Progenitor cell of endocrine pancreas (in vitro differentiated cells): ENCODE data around the gene ATP5F1D. TPM values are rescaled to one million over a fixed set of nuclear protein-coding genes. Genes with fewer than 3 reads are reported as not detected.

Experiments used
- DNase-seq: peaks from one replicate; pipeline ENCODE4 v3.0.0; 2021; ENCODE audit warnings: low spot score; ENCODE audit not compliant: unreplicated experiment
- H3K27ac Mint-ChIP-seq: 2 replicates; pipeline ENCODE4 v1.8.0; 2021; ENCODE audit warnings: mild to moderate bottlenecking, moderate library complexity, mixed read lengths
- H3K27me3 Mint-ChIP-seq: 2 replicates; pipeline ENCODE4 v1.8.0; 2021; ENCODE audit warnings: mixed read lengths
- H3K36me3 Mint-ChIP-seq: 2 replicates; pipeline ENCODE4 v1.8.0; 2022; ENCODE audit warnings: mixed read lengths; ENCODE audit not compliant: insufficient read depth
- H3K4me1 Mint-ChIP-seq: 2 replicates; pipeline ENCODE4 v1.8.0; 2021; ENCODE audit warnings: low read depth, mixed read lengths
- H3K4me3 Mint-ChIP-seq: 2 replicates; pipeline ENCODE4 v1.8.0; 2021; ENCODE audit warnings: low read depth, mild to moderate bottlenecking, moderate library complexity, mixed read lengths
- H3K9me3 Mint-ChIP-seq: 2 replicates; pipeline ENCODE4 v1.8.0; 2021; ENCODE audit warnings: low read depth, mixed read lengths
- total RNA-seq: library from RNA; stranded (reverse); gene quantifications from 2 replicates; pipeline ENCODE4 v1.2.1, GENCODE V29; 2021
- TF ChIP-seq, protein P1 (sequence below): fragments of 200-600 bp; sonication (generic); IDR thresholded peaks from one replicate; pipeline ENCODE4 v1.5.0; 2021; ENCODE audit warnings: antibody characterized with exemption, mild to moderate bottlenecking; ENCODE audit not compliant: unreplicated experiment

The ATP5F1D gene
- total RNA-seq, 1 donor from 2014 or later, result 107 TPM

DNA sequence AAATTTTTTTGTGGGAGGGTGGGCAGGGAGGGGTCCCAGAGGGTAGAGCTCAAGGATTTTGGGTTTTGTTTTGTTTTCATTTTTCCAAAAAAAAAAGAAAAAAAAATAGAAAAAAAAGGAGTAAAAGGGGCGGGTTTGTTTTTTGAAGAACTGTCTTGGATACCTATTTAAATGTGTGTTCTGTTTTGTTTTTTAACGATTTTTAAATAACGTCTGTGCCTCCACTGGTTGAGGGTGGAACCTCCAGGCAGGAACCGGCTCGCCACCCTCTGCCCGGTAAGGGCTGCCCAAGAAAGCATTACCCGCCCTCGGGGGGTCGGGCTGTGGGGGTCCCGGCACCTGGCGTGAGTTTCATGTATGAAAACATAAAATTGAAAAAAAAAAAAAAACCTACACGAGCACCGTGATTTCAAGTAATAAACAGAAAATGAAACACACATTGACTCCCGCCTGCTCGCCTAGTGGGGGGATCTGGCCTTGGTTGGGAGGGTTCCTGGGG is 17.2 kb downstream of the ATP5F1D start:
- peaks cover 11% of the 10 kb centered on the region for H3K36me3 Mint-ChIP-seq
- H3K27ac Mint-ChIP-seq, result peak overlapping the region; percentile 69
- no peak for DNase-seq
- H3K9me3 Mint-ChIP-seq, result no peaks in the 10 kb centered on the region
- TF ChIP-seq, protein P1, sequence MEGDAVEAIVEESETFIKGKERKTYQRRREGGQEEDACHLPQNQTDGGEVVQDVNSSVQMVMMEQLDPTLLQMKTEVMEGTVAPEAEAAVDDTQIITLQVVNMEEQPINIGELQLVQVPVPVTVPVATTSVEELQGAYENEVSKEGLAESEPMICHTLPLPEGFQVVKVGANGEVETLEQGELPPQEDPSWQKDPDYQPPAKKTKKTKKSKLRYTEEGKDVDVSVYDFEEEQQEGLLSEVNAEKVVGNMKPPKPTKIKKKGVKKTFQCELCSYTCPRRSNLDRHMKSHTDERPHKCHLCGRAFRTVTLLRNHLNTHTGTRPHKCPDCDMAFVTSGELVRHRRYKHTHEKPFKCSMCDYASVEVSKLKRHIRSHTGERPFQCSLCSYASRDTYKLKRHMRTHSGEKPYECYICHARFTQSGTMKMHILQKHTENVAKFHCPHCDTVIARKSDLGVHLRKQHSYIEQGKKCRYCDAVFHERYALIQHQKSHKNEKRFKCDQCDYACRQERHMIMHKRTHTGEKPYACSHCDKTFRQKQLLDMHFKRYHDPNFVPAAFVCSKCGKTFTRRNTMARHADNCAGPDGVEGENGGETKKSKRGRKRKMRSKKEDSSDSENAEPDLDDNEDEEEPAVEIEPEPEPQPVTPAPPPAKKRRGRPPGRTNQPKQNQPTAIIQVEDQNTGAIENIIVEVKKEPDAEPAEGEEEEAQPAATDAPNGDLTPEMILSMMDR, result no peak
- no peaks in the 10 kb centered on the region for H3K27me3 Mint-ChIP-seq
- H3K4me3 Mint-ChIP-seq, result no peak overlapping the region
- H3K4me1 Mint-ChIP-seq, result peaks cover 34% of the 10 kb centered on the region

DNA sequence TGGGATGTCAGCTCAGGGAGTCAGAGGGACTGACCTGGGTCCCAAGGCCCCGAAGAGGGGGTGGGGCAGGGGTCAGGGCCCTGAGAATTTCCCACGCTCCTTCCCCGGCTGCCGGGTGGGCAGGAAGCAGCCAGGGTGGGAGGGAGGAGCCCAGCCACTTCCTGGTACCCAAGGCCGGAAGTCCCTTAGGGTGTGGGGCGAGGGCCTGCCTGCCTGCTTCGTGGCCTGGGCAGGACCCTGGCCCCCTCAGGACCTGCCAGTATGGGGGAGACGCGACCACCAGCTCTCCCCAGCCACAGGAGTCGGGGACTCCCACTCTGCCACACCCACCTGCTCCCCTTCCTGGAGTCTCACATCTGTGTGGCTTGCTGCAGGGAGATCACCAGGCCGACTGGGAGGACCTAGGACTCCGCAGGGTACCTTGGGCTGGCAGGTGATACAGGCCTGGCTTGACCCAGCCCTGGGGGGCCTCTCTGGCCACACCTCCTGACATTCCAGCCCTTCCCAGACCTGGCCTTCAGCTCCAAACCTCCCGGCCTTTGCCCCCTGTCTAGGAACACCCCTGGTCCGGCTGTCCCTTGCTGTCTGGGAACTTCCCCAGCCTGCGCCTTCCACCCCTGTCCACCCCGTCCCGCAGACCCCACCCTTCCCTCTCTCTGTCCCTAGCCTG is 17.8 kb downstream of the ATP5F1D start:
- Mint-ChIP-seq H3K4me3 (peak overlapping the region; percentile 38), H3K4me1 (peaks cover 34% of the 10 kb centered on the region), H3K27me3 (no peaks in the 10 kb centered on the region), H3K36me3 (peaks cover 11% of the 10 kb centered on the region), H3K27ac (peak overlapping the region; percentile 88), H3K9me3 (no peaks in the 10 kb centered on the region)
- TF ChIP-seq, protein P1, result no peak
- no peak for DNase-seq

DNA sequence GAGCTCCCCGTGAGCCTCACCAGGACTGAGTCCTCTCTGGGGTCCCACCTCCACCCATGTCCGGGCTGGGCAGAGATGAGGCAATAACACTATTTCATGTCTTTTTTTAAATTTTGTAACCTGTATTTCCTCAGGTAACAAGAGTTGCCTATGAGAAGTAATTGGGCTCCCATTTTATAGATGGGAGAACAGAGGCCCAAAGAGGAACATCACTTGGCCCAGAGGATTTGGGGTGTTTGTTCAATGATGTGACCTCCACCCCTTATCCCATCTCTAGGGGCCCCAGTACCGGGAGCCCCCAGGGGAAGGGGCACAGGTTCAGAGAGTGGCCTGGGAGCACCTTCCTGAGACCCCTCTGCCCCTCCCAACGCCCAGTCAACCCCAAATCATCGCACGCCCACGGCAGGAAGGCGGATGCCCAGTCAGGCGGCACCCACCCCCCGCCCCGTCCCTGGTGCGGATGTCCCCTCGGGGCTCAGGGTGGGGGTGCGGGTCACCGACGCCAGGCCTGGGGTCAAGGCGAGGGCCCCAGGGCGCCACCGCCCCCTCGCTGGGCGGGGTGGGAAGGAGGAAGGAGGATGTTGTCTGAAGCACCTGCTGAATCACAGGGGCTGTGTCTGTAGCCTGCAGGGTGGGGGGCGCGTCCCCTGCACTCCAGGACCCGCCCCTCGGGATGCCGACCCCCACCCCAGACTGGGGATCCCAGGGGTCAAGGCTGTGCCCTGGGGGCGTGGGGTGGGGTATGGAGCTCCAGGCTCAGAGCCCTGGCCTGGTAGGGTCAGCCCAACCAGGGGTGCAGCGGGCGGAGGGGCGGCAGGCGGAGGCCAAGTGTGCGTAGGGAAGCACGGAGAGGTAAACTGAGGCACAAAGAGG is 18.6 kb downstream of the ATP5F1D start:
- peaks cover 38% of the 10 kb centered on the region for H3K4me1 Mint-ChIP-seq
- DNase-seq, result no peak
- no peaks in the 10 kb centered on the region for H3K27me3 Mint-ChIP-seq
- peak overlapping the region; percentile 38 for H3K4me3 Mint-ChIP-seq
- TF ChIP-seq, protein P1, result no peak
- peak overlapping the region; percentile 88 for H3K27ac Mint-ChIP-seq
- H3K36me3 Mint-ChIP-seq, result peaks cover 5% of the 10 kb centered on the region
- no peaks in the 10 kb centered on the region for H3K9me3 Mint-ChIP-seq

DNA sequence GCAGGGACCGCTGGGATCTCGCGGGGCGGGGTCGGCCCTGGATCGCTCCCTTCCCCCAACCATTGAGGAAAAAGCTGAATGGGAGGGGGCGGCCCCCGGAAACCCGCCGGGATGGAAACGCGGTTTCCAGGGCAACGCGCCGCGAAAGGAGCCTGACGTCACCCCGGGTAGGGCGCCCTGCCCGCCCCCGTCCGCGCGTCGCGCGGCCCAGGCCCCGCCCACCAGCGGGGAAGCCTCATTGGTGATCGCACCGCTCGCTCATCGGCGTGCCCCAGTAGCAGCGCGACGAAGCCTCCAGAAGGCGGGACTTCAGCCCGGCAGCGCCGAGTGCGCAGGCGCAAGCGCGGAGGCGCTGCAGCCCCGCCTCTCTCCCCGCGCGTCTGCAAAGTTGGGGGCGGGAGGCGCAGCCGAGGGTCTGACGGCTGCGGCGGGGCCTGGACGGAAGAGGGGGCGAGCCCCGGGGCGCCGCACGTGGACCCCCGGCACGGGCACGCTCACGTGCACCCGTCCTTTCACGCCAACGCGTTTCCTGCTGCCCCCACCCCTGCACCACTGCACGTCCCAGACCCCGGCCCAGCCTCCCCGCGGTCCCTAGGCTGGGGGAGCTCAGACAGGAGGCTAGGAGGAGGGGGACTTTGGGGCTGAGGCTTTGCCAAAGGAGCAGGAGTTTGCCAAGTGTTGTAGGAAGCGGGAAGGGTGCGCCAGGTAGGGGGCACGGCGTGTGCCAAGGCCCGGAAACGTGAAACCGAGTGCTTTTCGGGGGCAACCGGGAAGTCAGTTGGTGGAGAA is 19.4 kb downstream of the ATP5F1D start:
- TF ChIP-seq, protein P1, result no peak
- no peaks in the 10 kb centered on the region for H3K9me3 Mint-ChIP-seq

DNA sequence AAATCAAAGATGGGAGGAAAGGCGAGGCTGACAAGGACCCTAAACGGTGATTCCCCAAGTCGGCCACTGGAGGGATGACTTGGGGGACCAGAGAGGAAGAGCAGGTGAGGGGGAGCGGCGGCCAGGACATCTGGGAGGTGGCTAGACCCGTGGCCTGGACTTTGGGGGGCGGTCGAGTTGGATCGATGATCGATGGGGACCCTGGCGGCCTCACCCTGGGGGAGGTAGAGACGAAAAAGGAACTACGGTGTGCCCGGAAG is 19.9 kb downstream of the ATP5F1D start:
- H3K9me3 Mint-ChIP-seq, result no peaks in the 10 kb centered on the region
- peak overlapping the region; percentile 76 for H3K27ac Mint-ChIP-seq
- H3K27me3 Mint-ChIP-seq, result no peaks in the 10 kb centered on the region
- H3K4me3 Mint-ChIP-seq, result peak overlapping the region; percentile 78
- TF ChIP-seq, protein P1, result peak; percentile 35
- H3K4me1 Mint-ChIP-seq, result peaks cover 45% of the 10 kb centered on the region
- DNase-seq, result no peak
- H3K36me3 Mint-ChIP-seq, result peaks cover 5% of the 10 kb centered on the region

More for the DNA sequence above, 19.4 kb downstream of the ATP5F1D start:
- Mint-ChIP-seq H3K36me3 (peaks cover 5% of the 10 kb centered on the region), H3K4me3 (peak overlapping the region; percentile 78), H3K27me3 (no peaks in the 10 kb centered on the region), H3K27ac (peak overlapping the region; percentile 76), H3K4me1 (peaks cover 45% of the 10 kb centered on the region)
- DNase-seq, result peak; percentile 93
